Activated CD8-positive, alpha-beta memory T cell treated with anti-CD3 and anti-CD28 coated beads for 24 hours (primary cell): ENCODE measurements around the gene TP53RK.

Experiments used
- DNase-seq: peaks from one replicate; pipeline ENCODE4 v3.0.0-alpha.2; 2020

Gene TP53RK

GRCh38 chr20:46637427-46638133 lies 51.7 kb downstream of the TP53RK start:
- no peak for DNase-seq

- DNase-seq: peak; percentile 30
Measured at GRCh38 chr20:46637020-46637419, 52.2 kb downstream of the TP53RK start.

GRCh38 chr20:46636514-46636913 lies 52.7 kb downstream of the TP53RK start:
- DNase-seq: peak; percentile 11

- DNase-seq: peak; percentile 19
Measured at GRCh38 chr20:46635514-46636136, 53.6 kb downstream of the TP53RK start.

- peak; percentile 28 for DNase-seq
Measured at GRCh38 chr20:46634528-46634927, 54.7 kb downstream of the TP53RK start.
